Stimulated activated CD4-positive, alpha-beta T cell treated with anti-CD3 and anti-CD28 coated beads, Interleukin-1b, Interleukin-23, amount 100 ng/mL, for 24 hours (primary cell): Measurements from ENCODE around the gene DUS2.
A peak's percentile ranks its signal among the peaks of the same experiment; 100 is the strongest.

ENCODE experiments used
- DNase-seq, 4 experiments: peaks; one replicate each; pipeline ENCODE4 v3.0.0-alpha.2; 2020; ENCODE audit warnings: low read depth in 4 of 4, low spot score in 1 of 4

DUS2 gene

DNA sequence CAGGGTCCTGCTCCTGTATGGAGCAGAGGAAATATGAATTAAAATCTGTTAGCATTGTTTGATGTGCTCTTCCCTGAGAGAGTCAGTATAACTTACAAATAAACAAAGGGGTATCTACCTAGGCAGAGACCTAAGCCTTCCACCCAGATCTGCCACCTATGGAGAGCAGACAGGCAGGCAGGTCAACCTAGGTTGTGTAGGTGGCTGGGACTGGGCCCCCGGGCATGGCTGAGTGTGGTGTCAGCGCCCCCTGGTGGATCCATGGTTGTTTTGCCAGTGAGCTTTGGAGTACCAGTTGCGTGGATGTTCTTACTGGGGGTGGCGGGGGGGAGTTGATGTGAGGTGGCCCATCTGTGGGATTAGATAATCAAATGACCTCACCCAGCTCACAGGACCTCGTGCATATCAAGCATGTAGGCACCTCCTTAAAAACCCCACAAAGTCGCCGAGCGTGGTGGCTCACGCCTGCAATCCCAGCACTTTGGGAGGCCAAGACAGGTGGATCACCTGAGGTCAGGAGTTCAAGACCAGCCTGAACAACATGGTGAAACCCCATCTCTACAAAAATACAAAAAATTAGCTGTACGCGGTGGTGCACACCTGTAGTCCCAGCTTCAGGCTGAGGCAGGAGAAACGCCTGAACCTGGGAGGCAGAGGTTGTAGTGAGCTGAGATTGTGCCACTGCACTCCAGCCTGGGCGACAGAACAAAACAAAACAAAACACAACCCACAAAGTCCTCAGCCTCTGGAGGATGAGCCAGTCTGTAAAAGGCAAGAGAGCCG is 17.6 kb downstream of the DUS2 start:
- peak; percentile 79 to 85 (median 82) for DNase-seq

GRCh38 chr16:68041783-68042182 is 18.7 kb downstream of the DUS2 start:
- no peak for DNase-seq

GRCh38 chr16:68046106-68046505 is 23.0 kb downstream of the DUS2 start:
- no peak for DNase-seq

- no peak for DNase-seq
Observed at GRCh38 chr16:68047987-68048386, 24.9 kb downstream of the DUS2 start.

- DNase-seq: no peak
Observed at GRCh38 chr16:68049449-68049848, 26.4 kb downstream of the DUS2 start.

GRCh38 chr16:68055395-68055794 is 32.3 kb downstream of the DUS2 start:
- no peak for DNase-seq

DNA sequence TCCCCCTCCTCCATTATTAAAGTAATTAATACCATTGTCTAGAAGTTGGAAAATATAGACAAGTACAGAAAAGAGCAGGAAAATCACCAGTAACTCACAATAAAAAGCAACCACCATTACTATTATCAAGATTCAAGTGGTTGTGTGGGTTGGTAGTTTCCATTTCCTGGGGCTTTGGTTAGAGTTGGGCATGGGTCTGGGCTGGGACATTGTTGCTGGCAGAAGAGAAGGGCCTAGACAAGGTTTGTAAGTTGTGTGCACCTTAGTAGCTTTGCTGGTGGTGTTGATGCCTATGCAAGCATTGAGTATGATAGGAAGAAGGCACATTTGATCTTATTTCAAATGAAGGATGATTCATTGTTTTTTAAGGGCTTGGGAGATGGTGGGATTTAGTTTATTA is 36.7 kb downstream of the DUS2 start:
- DNase-seq: no peak

DNA sequence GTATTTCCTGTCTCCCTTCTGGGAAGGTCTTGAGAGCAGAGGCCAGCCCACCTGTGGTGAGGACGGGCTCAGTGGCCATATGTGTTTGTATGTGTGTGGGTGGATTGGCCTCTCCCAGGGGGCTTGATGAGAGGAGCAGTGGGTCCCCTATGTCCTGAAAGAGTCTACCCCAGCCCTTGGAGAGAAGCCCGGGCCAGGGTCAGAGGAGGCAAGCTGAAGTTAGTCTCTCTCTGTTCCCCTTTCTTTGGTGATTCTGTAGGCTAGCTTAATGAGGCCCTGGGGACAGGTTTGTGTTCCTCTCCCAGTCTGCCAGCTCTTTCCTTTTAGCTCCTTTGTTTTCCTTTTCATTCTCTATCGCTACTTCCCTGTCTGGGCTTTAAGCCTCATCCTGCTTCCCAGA is 38.3 kb downstream of the DUS2 start:
- no peak for DNase-seq

DNA sequence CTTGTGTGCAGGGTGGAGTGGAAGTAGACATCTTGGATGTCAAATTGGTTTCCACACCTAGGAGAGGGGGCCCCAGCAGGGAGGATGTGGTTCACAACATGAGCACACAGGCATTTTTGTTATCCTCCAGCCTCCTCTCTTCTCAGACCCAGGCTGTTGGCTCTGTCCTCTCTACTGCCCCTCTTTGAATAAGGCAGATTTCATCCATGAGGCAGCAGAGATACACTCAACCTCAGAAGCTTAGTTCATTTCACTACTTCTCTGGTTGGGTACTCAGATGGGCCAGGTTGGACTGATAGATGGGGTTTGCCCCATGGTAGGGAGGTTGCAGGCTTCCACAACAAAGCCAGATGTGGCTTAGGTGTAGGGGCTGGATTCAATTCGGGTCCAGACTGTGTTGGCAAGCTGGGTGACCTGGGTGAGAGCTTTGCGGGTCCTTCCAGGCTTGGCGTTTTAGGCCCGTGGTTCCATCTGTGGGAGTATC is 39.9 kb downstream of the DUS2 start:
- no peak for DNase-seq

DNA sequence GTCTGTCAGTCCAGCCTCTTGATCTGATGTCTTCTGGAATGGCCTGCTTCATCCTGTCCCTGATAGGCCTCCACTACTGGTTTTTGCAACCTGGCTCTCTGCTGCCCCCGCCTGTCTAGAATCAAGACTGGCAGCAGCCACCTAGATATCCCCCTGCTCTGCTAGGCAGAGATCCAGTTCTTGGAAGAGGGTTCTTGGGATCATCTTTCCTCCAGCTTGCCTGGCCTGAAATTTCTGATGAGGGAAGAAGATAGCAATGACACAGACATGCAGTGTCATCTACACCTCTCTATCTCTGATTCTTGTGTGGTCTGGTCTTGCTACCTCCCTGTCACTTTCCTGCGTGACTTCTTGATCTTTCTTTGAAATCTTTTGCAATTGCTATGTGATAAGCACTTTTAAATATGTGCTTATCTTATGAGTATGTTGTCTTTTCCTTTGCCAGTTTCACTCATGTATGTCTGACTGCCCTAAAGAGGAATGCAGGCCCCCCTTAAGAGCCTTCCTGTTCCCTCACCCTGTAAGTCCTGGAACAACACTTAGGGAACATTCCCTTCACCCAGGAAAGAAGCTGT is 41.8 kb downstream of the DUS2 start:
- peak in 2 of 4 experiments; percentile 45 to 61 for DNase-seq

- no peak for DNase-seq
Observed at GRCh38 chr16:68065716-68066305, 42.7 kb downstream of the DUS2 start.

- DNase-seq: no peak
Observed at GRCh38 chr16:68066763-68067162, 43.7 kb downstream of the DUS2 start.

GRCh38 chr16:68068926-68069325 is 45.8 kb downstream of the DUS2 start:
- no peak for DNase-seq

GRCh38 chr16:68069511-68070248 is 46.6 kb downstream of the DUS2 start:
- DNase-seq: no peak

GRCh38 chr16:68070249-68070730 is 47.2 kb downstream of the DUS2 start:
- no peak for DNase-seq

DNA sequence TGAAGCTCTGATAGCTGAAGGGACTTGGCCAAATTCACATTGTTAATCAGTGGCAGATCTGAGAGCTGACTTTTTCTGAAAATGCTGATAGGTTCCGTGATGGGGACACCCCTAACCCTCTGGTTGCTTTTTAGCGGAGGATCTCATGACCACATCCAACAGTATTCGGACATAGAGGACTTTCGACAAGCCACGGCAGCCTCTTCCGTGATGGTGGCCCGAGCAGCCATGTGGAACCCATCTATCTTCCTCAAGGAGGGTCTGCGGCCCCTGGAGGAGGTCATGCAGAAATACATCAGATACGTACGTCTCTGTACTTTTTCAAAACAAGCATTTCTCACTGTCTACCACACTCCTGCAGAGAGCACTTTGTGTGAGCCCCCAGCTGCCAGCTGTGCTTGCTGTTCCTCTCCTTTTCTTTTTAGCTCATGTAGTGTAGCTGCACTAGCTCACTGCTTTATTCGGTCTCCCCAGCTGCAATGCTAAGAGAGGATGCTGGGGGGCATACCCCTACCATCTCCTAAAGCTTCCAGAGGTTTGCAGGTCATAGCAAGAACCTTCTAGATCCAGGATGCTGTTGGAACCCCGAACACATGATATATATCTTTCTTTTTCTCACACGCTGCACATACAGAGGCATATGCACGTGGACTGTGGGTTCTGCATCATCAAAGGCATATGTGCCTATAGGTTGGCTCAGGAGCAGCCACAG is 47.9 kb downstream of the DUS2 start:
- DNase-seq: no peak

- no peak for DNase-seq
Observed at GRCh38 chr16:68071518-68071901, 48.4 kb downstream of the DUS2 start.

- DNase-seq: no peak
Observed at GRCh38 chr16:68072038-68072695, 49.1 kb downstream of the DUS2 start.

DNA sequence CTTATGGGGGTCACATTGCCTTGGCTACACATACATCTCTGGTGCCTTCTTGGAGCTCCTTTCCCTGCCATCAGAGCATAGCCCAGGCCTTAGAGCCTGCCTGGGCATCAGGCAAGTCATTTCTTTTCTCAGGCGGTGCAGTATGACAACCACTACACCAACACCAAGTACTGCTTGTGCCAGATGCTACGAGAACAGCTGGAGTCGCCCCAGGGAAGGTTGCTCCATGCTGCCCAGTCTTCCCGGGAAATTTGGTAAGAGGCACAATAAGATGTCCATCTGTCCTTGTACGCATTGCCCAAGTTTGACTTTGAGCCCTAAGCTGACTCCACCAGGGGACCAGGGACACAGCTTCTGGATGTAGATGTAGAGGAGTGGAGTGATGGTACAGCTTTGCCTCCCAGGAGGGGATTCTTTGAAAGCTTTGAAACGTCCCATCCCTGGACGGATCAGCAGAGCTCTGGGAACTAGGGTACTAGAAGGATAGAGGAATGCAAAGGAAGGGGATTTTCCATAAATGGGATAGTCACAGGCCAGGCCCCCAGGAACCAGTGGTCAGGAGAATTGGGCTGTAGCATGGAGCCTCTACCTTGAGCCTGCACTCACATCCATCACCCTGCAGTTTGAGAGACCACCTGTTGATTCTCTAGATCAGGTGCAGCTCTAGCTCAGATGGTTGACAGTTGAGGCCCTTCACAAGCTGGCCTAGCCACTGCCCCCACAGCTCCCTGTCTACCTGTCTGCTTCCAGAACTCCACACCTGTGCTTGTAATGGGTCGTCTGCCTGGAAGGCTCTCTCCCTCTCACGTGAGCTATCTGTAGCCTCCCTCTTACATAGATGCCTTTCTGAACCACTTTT is 51.0 kb downstream of the DUS2 start:
- DNase-seq: no peak
